Measurements from ENCODE around the gene ATOSB.

DNA sequence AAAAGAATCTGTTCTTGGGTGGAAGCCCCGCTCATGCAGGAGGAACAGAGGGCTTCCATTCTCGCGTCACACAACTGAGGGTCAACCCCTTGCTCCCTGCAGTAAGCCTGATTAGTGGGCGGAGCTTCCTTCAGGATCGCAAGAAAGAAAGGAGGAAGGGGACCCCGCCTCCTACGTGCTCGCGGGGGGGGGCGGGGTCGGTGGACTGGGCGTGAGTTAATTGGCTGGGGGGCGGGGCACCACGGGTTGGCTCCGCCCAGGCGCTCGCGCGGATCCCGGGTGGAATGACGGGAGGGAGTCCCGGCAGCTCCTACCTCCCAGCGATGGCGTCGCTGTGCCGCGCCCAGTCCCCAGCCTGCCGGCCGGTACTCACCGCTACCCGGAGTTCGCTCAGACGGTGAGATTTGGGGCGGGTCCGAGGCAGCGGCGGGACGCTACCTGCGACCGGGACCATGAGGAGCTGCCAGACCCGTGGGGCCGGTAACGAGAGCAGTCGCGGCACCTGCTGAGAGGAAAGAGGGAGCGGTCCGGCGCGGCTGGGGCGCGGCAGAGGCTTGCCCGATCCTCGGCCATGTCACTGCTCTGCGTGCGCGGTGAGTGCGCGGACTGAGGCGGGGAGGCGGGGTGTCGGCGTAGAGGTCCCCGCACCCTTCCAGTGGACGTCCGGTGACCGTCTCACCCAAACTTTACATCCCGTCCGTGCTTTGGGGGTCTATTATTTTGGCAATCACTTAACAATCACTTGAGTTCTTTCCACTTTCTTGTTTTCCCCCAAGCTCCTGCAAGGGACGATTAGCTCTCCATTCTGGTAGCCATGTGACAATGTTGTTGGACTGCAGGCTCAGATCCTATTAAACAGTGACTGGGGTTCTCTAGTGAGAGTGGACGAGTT, 46.3 kb upstream of the ATOSB start, which contains the start of gene UNC13B:
- TF ChIP-seq, protein P1, sequence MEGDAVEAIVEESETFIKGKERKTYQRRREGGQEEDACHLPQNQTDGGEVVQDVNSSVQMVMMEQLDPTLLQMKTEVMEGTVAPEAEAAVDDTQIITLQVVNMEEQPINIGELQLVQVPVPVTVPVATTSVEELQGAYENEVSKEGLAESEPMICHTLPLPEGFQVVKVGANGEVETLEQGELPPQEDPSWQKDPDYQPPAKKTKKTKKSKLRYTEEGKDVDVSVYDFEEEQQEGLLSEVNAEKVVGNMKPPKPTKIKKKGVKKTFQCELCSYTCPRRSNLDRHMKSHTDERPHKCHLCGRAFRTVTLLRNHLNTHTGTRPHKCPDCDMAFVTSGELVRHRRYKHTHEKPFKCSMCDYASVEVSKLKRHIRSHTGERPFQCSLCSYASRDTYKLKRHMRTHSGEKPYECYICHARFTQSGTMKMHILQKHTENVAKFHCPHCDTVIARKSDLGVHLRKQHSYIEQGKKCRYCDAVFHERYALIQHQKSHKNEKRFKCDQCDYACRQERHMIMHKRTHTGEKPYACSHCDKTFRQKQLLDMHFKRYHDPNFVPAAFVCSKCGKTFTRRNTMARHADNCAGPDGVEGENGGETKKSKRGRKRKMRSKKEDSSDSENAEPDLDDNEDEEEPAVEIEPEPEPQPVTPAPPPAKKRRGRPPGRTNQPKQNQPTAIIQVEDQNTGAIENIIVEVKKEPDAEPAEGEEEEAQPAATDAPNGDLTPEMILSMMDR (IDR thresholded peaks at IDR 0.05; ENCODE audit: low read length): no peak
- TF ChIP-seq EZH2phosphoT487 (IDR thresholded peaks at IDR 0.05; ENCODE audit: low read length): no peak
